Measurements from ENCODE around the gene MYH16.

DNA sequence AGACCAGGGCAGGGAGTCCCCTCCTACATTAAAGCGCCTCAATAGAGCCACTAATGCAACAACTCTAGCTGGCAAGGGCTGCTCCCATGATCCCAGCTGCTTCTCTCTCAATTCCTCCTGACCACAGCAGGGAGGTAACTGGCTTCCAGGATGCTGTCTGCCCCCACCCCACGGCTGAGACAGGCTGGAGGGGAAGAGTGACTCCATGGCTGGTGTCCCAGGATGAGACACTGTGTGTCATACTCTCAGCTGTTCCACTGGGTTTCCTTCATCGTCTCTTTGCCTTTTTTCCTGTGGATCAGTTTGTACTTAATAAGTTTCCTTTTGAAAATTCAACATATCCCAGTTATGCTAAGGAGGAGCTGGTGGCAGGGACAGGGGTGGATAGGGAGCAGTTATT, 27.7 kb upstream of the MYH16 start:
- TF ChIP-seq EZH2 (optimal IDR thresholded peaks at IDR 0.05; ENCODE audit: low read depth, low read length) (no peak), CTCF (IDR thresholded peaks at IDR 0.05; ENCODE audit: low read length) (no peak), EZH2phosphoT487 (IDR thresholded peaks at IDR 0.05; ENCODE audit: low read length) (no peak)
